Neural cell (in vitro differentiated cells): ENCODE results near the gene GANC. TPM values are rescaled to one million over a fixed set of nuclear protein-coding genes. Genes with fewer than 3 reads are reported as not detected.

Source experiments
- H2AFZ ChIP-seq: fragments of 200-600, 300-800 bp; sonication (generic), shearing (Covaris generic); 2 replicates; pipeline ENCODE4 v1.6.0; 2014; ENCODE audit warnings: low read depth, mild to moderate bottlenecking, antibody characterized with exemption, low read length, moderate library complexity
- H3F3A ChIP-seq: fragments of 200-600 bp; shearing (Covaris generic); 2 replicates; pipeline ENCODE4 v1.6.1; 2016; ENCODE audit warnings: mild to moderate bottlenecking, moderate library complexity, mixed read lengths, antibody characterized with exemption, low read length; ENCODE audit not compliant: insufficient read depth, poor library complexity, severe bottlenecking
- H3K27ac ChIP-seq: fragments of 200-600, 300-800 bp; sonication (generic), shearing (Covaris generic); 2 replicates; pipeline ENCODE4 v1.5.1; 2014; ENCODE audit warnings: mild to moderate bottlenecking, low read length, moderate library complexity
- H3K27me3 ChIP-seq: fragments of 300-800, 200-600 bp; sonication (generic), shearing (Covaris generic); 2 replicates; pipeline ENCODE4 v1.6.0; 2014; ENCODE audit warnings: mild to moderate bottlenecking, low read depth, low read length, moderate library complexity; ENCODE audit not compliant: insufficient read depth
- H3K36me3 ChIP-seq: fragments of 300-800, 200-600 bp; sonication (generic), shearing (Covaris generic); 2 replicates; pipeline ENCODE4 v1.5.1; 2014; ENCODE audit warnings: mild to moderate bottlenecking, antibody characterized with exemption, low read length, moderate library complexity; ENCODE audit not compliant: insufficient read depth
- H3K4me2 ChIP-seq: fragments of 300-800, 200-600 bp; sonication (generic), shearing (Covaris generic); 2 replicates; pipeline ENCODE4 v1.6.0; 2014; ENCODE audit warnings: mild to moderate bottlenecking, low read length
- H3K4me3 ChIP-seq: fragments of 300-800, 200-600 bp; sonication (generic), shearing (Covaris generic); 2 replicates; pipeline ENCODE4 v1.5.1; 2014; ENCODE audit warnings: mild to moderate bottlenecking, low read length, moderate library complexity
- H3K79me2 ChIP-seq: fragments of 200-600 bp; shearing (Covaris generic); replicated peaks from 2 replicates; pipeline ENCODE4 v1.6.0; 2014; ENCODE audit warnings: mild to moderate bottlenecking, low read length, moderate library complexity; ENCODE audit not compliant: insufficient read depth
- H3K9ac ChIP-seq: fragments of 300-800, 200-600 bp; sonication (generic), shearing (Covaris generic); 2 replicates; pipeline ENCODE4 v1.6.1; 2016; ENCODE audit warnings: mild to moderate bottlenecking, low read length, mixed read lengths
- H3K9me2 ChIP-seq: fragments of 200-600 bp; shearing (Covaris generic); 2 replicates; pipeline ENCODE4 v1.6.1; 2016; ENCODE audit warnings: mild to moderate bottlenecking, low read length, mixed read lengths; ENCODE audit not compliant: insufficient read depth
- H3K9me3 ChIP-seq: fragments of 200-600, 300-800 bp; sonication (generic), shearing (Covaris generic); 2 replicates; pipeline ENCODE4 v1.6.1; 2016; ENCODE audit warnings: mild to moderate bottlenecking, mixed run types, low read length, moderate library complexity, mixed read lengths
- H4K20me1 ChIP-seq: fragments of 200-600 bp; shearing (Covaris generic); 2 replicates; pipeline ENCODE4 v1.6.1; 2016; ENCODE audit warnings: mild to moderate bottlenecking, mixed run types; ENCODE audit not compliant: insufficient read depth
- EP300 ChIP-seq: fragments of 450-650 bp; conservative IDR thresholded peaks from 2 replicates; pipeline ENCODE4 v1.6.1; 2014; ENCODE audit warnings: antibody characterized with exemption, mild to moderate bottlenecking, moderate library complexity; ENCODE audit not compliant: poor library complexity, severe bottlenecking
- EZH2 ChIP-seq: fragments of 200-600, 300-800 bp; shearing (Covaris generic), sonication (generic); IDR thresholded peaks from 2 replicates; pipeline ENCODE4 v1.6.1; 2014; ENCODE audit warnings: antibody characterized with exemption, low read length, borderline replicate concordance, mild to moderate bottlenecking; ENCODE audit not compliant: insufficient read depth, poor library complexity, severe bottlenecking
- MXI1 ChIP-seq: fragments of 450-650 bp; conservative IDR thresholded peaks from 2 replicates; pipeline ENCODE4 v1.6.1; 2014; ENCODE audit warnings: antibody characterized with exemption, mild to moderate bottlenecking; ENCODE audit not compliant: poor library complexity, severe bottlenecking
- POLR2AphosphoS5 ChIP-seq: IDR thresholded peaks from 2 replicates; pipeline ENCODE4 v1.6.1; 2012
- RAD21 ChIP-seq: fragments of 450-650 bp; conservative IDR thresholded peaks from 2 replicates; pipeline ENCODE4 v1.6.1; 2014; ENCODE audit warnings: antibody characterized with exemption, mild to moderate bottlenecking, moderate library complexity
- SMC3 ChIP-seq: fragments of 450-650 bp; conservative IDR thresholded peaks from 2 replicates; pipeline ENCODE4 v1.6.1; 2014; ENCODE audit warnings: antibody characterized with exemption, mild to moderate bottlenecking, moderate library complexity; ENCODE audit not compliant: poor library complexity
- TAF1 ChIP-seq: IDR thresholded peaks from 2 replicates; pipeline ENCODE4 v1.6.1; 2012; ENCODE audit warnings: low read depth
- polyA plus RNA-seq: library from polyadenylated mRNA; depleted of rRNA; stranded (reverse); fragments of >200 nt; gene quantifications from 2 replicates; pipeline ENCODE4 v1.2.3, GENCODE V29; 2014
- TF ChIP-seq, protein P1 (sequence below): IDR thresholded peaks from 2 replicates; pipeline ENCODE4 v1.6.1; 2012; ENCODE audit warnings: borderline replicate concordance
- TF ChIP-seq, protein P2 (sequence below): fragments of 450-650 bp; IDR thresholded peaks from 2 replicates; pipeline ENCODE4 v1.5.1; 2014; ENCODE audit warnings: antibody characterized with exemption, mild to moderate bottlenecking, moderate library complexity; ENCODE audit not compliant: poor library complexity, severe bottlenecking

GANC gene
- polyA plus RNA-seq, 1 donor from 2014 or later: 6.0 TPM

DNA sequence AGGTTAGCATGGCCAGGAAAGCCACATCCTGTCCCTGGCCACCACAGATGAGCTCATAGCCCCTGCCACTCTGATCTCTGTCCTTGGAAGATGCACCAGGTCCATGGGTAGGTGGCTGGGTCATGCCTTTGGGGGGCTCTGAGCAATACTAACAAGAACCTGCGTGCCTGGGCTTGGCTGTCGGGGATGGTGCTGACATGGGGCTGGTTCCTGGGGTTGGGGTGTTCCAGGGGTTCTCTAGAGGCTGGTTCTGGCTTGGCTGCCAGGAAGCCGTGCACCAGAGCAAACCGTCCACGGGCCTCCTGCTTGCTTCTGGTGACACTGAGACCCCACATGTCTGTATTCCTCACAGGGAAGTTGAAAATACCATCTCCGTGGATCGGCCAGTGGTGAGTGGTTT is 130.4 kb downstream of the GANC start:
- Histone ChIP-seq H3K4me2 (no peak overlapping the region), H3K27me3 (no peaks in the 10 kb centered on the region), H3F3A (no peaks in the 10 kb centered on the region), H2AFZ (no peak overlapping the region), H3K9ac (no peak overlapping the region), H3K4me3 (no peak overlapping the region), H3K9me2 (no peaks in the 10 kb centered on the region), H3K9me3 (no peaks in the 10 kb centered on the region), H3K79me2 (no peaks in the 10 kb centered on the region), H4K20me1 (no peaks in the 10 kb centered on the region), H3K36me3 (no peaks in the 10 kb centered on the region), H3K27ac (no peak overlapping the region)
- no peak for TF ChIP-seq RAD21
- no peak for TF ChIP-seq EZH2
- TF ChIP-seq SMC3: no peak
- no peak for TF ChIP-seq TAF1

DNA sequence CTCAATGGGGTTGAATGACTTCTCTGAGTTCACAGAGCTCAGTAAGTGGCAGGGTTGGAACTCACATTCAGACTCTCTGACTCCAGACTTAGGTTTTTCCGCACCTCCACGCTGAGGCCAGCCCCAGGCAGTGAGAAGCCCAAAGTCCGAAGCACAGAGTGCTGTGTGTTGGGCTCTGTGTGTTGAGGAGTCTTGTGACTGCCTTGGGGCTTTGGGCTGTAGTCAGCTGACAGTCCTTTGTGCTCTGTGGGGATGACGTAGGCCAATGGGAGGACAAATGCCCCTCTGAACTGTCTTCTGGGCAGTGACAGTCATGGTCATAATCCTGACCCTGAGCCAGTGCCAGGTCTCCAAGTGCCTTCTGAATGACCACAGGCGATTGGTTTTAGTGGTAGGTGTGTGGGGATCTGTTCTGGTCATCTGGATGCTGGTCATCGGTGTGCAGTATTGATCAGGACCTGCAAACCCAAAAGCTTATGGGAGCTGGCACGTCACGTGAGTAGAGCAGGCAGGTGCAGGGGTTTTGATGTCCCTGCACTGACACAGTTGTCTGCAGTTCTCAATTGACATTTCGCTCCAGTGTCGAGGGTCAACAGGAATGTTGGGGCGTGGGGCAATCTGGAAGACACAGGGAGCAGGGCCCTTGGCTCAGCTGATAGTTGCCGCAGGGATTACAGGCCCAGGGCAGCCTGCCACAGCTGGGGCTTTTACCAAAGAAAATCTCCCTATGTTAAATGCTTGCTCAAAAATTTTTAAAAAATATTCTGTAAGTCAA is 131.6 kb downstream of the GANC start:
- Histone ChIP-seq H3K27ac (no peak overlapping the region), H2AFZ (no peak overlapping the region), H3K4me3 (no peak overlapping the region), H3K79me2 (no peaks in the 10 kb centered on the region), H4K20me1 (no peaks in the 10 kb centered on the region), H3K9ac (no peak overlapping the region), H3K4me2 (no peak overlapping the region), H3K9me2 (no peaks in the 10 kb centered on the region), H3K27me3 (no peaks in the 10 kb centered on the region), H3F3A (no peaks in the 10 kb centered on the region), H3K9me3 (no peaks in the 10 kb centered on the region), H3K36me3 (no peaks in the 10 kb centered on the region)
- TF ChIP-seq MXI1 (no peak), EP300 (no peak), EZH2 (no peak), POLR2AphosphoS5 (no peak), RAD21 (no peak), SMC3 (no peak), TAF1 (no peak)
- TF ChIP-seq, protein P1, sequence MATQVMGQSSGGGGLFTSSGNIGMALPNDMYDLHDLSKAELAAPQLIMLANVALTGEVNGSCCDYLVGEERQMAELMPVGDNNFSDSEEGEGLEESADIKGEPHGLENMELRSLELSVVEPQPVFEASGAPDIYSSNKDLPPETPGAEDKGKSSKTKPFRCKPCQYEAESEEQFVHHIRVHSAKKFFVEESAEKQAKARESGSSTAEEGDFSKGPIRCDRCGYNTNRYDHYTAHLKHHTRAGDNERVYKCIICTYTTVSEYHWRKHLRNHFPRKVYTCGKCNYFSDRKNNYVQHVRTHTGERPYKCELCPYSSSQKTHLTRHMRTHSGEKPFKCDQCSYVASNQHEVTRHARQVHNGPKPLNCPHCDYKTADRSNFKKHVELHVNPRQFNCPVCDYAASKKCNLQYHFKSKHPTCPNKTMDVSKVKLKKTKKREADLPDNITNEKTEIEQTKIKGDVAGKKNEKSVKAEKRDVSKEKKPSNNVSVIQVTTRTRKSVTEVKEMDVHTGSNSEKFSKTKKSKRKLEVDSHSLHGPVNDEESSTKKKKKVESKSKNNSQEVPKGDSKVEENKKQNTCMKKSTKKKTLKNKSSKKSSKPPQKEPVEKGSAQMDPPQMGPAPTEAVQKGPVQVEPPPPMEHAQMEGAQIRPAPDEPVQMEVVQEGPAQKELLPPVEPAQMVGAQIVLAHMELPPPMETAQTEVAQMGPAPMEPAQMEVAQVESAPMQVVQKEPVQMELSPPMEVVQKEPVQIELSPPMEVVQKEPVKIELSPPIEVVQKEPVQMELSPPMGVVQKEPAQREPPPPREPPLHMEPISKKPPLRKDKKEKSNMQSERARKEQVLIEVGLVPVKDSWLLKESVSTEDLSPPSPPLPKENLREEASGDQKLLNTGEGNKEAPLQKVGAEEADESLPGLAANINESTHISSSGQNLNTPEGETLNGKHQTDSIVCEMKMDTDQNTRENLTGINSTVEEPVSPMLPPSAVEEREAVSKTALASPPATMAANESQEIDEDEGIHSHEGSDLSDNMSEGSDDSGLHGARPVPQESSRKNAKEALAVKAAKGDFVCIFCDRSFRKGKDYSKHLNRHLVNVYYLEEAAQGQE: no peak
- TF ChIP-seq, protein P2, sequence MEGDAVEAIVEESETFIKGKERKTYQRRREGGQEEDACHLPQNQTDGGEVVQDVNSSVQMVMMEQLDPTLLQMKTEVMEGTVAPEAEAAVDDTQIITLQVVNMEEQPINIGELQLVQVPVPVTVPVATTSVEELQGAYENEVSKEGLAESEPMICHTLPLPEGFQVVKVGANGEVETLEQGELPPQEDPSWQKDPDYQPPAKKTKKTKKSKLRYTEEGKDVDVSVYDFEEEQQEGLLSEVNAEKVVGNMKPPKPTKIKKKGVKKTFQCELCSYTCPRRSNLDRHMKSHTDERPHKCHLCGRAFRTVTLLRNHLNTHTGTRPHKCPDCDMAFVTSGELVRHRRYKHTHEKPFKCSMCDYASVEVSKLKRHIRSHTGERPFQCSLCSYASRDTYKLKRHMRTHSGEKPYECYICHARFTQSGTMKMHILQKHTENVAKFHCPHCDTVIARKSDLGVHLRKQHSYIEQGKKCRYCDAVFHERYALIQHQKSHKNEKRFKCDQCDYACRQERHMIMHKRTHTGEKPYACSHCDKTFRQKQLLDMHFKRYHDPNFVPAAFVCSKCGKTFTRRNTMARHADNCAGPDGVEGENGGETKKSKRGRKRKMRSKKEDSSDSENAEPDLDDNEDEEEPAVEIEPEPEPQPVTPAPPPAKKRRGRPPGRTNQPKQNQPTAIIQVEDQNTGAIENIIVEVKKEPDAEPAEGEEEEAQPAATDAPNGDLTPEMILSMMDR: no peak
